HG03432 (cell line): ENCODE measurements around the gene OR4D9.
A peak's percentile ranks its signal among the peaks of the same experiment; 100 is the strongest.

Experiments
- ATAC-seq: cut with Tn5 transposase; IDR thresholded peaks from one replicate; pipeline ENCODE4 v1.9.1; 2021; ENCODE audit warnings: mild to moderate bottlenecking, moderate library complexity; ENCODE audit not compliant: unreplicated experiment

OR4D9 gene

GRCh38 chr11:59550368-59550841 is 39.1 kb downstream of the OR4D9 start:
- peak; percentile 95 for ATAC-seq

DNA sequence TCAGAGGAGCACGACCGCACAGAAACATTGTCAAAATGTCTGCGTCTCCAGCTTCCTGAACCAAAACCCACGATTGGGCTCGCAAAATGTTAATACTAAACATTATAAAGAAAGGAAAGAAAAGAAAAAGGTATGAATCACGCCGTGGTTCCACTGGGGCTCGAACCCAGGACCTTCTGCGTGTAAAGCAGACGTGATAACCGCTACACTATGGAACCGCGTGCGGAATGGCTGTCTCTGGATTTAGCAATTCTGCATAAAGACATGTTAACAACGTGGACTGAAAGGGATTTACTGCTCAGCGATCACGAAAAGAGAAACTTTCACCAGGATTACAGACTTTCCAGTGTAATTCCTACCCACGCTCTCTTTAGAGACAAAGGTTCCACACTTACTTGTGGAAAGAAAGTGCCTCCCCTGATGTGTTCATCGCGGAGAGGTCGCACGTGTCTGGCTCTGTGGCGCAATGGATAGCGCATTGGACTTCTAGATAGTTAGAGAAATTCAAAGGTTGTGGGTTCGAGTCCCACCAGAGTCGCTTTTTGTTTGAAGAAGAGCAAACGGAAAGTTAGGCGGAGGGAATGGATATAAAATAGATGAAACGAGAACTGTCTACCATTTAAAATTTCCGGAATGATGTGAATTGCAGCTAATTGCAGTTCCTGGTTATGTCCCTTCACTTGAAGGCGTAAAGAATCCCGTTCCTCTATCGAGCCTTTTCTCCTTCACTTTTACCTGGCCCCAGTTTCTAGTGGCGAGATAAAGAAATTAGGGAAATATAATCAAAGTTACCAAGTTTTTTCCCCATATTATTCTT is 39.7 kb downstream of the OR4D9 start:
- peak; percentile 38 for ATAC-seq

DNA sequence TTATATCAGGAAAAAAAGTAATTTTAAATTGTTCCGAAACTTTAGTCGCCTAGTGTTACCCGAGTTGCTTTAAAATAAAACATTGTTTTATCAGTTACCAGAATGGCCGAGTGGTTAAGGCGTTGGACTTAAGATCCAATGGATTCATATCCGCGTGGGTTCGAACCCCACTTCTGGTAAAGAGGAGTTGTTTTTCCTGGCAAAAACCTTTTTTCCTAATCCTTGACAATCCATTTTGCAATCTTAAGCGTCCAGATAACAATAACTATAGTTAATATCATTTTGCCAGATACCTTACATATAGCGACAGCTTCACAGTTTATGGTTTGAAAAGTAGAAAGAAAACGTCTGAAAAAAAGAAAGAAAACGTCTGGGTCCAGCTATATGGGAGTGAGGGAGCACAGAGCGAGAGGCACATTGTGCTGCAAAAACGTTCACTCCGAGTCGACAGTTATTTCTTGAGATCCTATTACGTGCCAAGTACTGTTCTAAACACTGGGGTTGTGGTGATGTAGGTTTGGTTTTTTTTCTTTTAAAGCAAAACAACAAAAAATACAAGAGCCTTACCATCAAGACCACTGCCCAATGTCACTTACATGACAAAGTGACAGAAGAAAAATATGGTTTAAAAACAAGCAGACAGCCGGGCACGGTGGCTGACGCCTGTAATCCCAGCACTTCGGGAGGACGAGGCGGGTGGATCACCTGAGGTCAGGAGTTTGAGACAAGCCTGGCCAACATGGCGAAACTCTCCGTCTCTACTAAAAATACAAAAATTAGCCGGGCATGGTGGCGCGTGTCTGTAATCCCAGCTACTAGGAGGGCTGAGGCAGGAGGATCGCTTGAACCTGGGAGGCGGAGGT is 40.6 kb downstream of the OR4D9 start:
- no peak for ATAC-seq

DNA sequence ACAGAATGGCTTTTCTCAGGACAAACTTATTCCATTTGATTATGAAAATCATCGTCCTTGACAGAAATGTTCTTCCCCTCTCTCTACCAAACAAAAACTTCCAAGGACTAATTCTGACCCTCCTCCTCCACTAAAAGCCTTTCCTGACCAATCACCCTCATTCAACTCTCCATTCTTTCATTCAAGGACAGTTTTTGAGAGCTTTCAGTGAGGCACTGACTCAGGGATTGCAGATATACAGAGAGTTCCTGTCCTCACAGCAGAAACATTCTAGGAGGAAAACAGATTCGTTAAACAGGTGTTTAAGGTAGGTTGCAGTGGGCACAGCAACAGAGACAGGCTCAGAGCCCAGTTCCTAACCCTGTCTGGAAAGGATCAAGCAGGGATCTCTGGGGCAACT is 41.5 kb downstream of the OR4D9 start:
- no peak for ATAC-seq

- no peak for ATAC-seq
Measured at GRCh38 chr11:59553323-59553722, 42.0 kb downstream of the OR4D9 start.

DNA sequence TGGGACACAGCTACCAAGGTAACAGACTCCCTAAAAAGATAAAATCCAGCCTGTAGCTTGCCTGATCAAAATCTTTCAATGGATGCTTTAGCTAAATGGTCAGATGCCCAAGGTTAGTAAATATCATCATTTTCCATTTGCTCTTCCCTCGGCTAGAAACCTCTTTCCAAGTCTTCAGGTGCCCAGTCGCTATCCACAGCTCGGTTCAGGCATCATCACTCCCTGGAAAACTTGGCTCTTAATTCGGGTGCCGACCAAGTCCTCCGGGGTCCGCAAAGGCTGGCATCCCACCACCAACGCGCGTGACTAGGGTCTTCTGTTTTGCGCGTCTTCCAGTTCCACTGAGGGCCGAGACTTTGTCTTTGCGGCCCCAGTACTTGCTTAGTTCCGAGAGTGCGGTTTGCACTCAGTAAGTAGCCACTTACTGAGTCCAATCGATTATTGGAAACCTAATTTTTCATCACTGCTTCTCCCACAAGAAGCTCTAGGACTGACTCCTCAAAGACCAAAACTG is 44.3 kb downstream of the OR4D9 start:
- no peak for ATAC-seq

- peak; percentile 25 for ATAC-seq
Measured at GRCh38 chr11:59556115-59556916, 45.0 kb downstream of the OR4D9 start.

DNA sequence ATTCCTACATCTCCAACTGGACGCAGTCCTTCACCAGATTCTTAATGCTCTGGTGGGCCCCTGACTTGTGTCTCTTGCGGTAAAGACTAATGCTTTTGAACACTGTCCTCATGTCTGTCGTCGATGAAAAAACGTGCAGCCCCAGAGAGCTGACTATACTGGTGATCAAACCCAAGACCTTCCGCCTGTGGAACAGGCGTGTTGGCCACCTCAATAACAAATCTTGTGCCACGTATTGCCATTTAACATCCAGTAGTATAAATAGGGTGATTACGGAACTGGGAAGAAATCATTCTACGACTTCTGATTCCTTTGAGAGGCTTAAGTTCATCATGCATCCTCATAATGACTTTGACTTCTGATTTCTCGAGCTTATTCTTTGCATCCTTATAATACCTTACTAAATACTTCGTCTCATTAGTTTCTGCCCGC is 45.6 kb downstream of the OR4D9 start:
- peak; percentile 20 for ATAC-seq

GRCh38 chr11:59558270-59558643 is 46.9 kb downstream of the OR4D9 start:
- no peak for ATAC-seq

DNA sequence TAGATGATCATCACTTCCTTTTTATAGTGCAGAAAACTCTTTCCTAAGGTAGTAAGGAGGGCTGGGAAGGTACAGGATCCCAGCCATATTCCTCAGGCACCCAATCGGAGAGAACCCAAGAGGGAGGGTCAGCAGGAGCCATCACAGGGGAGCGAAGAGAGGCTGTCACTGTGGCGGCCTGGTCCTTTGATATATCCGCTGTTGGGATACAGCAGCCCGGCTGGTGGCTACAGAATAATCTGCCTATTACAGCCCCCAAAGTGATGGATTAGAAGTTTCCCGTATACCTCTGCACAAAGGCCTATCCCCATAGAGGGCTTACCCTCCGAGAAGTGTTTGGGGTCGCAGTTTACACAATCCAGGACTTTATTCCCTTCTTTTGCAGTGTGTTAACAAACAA is 48.5 kb downstream of the OR4D9 start:
- ATAC-seq: no peak

DNA sequence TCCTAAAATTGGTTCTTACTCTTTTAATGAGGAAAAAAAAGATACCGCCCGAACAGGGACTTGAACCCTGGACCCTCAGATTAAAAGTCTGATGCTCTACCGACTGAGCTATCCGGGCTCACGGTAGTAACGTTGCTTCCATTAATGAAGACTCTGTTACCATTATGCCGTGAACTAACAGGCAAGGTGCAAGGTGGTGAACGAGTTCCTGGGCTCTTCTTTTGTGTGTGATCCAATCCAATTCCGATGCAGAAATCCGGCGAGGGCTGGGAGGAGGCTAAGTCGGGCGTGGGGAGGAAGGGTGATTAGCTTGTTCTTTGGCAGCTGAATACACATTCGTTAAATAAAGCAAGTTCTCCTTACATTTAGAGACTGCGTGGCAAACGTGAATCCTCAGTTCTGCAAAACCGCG is 49.0 kb downstream of the OR4D9 start:
- peak; percentile 34 for ATAC-seq

DNA sequence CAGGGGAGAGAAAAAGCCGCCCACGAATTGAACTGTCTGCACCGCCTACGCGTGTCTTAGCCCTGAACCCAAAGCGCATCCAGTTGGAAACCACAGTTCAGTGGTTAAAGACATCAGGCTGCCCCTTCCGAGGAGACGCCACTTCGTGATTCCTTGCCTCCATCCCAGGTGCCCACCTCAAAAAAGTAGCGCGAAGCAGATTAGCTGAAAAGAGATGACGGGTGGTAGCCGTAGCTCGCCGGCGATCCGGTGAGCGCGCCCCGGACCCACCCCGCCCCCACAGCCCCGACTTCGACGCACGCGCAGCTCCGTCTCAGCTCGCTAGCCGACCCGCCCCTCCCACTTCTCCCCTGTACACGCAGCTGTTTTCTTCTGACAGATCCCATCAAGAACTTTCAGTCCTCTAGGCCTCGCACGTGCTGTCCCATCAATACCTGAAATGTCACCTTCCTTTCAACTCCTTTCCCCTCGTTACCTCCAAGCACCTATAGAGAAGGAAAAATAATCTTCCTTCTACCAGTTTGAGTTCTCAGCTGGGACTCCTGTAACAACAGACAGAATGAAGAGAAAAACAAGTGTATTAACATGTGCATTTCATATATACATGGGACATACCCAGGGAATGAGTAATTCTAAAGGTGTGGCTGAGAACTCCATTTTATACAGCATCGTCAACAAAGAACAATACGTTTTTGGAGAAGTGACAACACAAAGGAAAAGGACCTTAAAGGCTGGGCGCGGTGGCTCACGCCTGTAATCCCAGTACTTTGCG is 49.5 kb downstream of the OR4D9 start:
- peak; percentile 39 for ATAC-seq

- ATAC-seq: no peak
Measured at GRCh38 chr11:59562292-59562691, 51.0 kb downstream of the OR4D9 start.
